GM12891 (cell line): ENCODE measurements around the gene SNUPN.

Experiments
- POLR2A ChIP-seq: IDR thresholded peaks from 2 replicates; pipeline ENCODE4 v1.6.1; 2011; ENCODE audit warnings: low read depth, low read length, control low read depth
- POLR2AphosphoS5 ChIP-seq: IDR thresholded peaks from 2 replicates; pipeline ENCODE4 v1.6.1; 2011; ENCODE audit warnings: low read depth, low read length, control low read depth
- POU2F2 ChIP-seq: IDR thresholded peaks from 2 replicates; pipeline ENCODE4 v1.6.1; 2011; ENCODE audit warnings: low read depth, mild to moderate bottlenecking, control low read depth, low read length, moderate library complexity
- SPI1 ChIP-seq: IDR thresholded peaks from 2 replicates; pipeline ENCODE4 v1.6.1; 2011; ENCODE audit warnings: low read depth, low read length, control low read depth
- TAF1 ChIP-seq: IDR thresholded peaks from 2 replicates; pipeline ENCODE4 v1.6.1; 2011; ENCODE audit warnings: low read depth, low read length, control low read depth

GRCh38 chr15:75578173-75578947 is 47.2 kb downstream of the SNUPN start:
- TF ChIP-seq POLR2A (no peak), TAF1 (peak; percentile 32; the same call in 1 of the 2 replicates), POLR2AphosphoS5 (no peak), POU2F2 (no peak), SPI1 (no peak)
